Stimulated activated effector memory CD8-positive, alpha-beta T cell treated with anti-CD3 and anti-CD28 coated beads, Interleukin-12 subunit alpha, Interleukin-12 subunit beta, amount 100 ng/mL, for 72 hours (primary cell): ENCODE measurements around the gene ACSL6.

ENCODE experiments used
- ATAC-seq: fragments of 150-1000 bp; cut with Tn5 transposase; 2 replicates; pipeline ENCODE4 v1.10.0; 2021
- DNase-seq, 2 donors: peaks; one replicate each; pipeline ENCODE4 v3.0.0; 2021 to 2022; ENCODE audit warnings: low spot score in 2 of 2
- H3K27ac Mint-ChIP-seq: one replicate; pipeline ENCODE4 v1.8.0; 2022; ENCODE audit warnings: mild to moderate bottlenecking, mixed read lengths
- H3K36me3 Mint-ChIP-seq: one replicate; pipeline ENCODE4 v1.8.0; 2022; ENCODE audit warnings: mild to moderate bottlenecking, mixed read lengths
- H3K4me1 Mint-ChIP-seq: one replicate; pipeline ENCODE4 v1.8.0; 2022; ENCODE audit warnings: mixed read lengths
- H3K4me3 Mint-ChIP-seq: one replicate; pipeline ENCODE4 v1.8.0; 2022; ENCODE audit warnings: mild to moderate bottlenecking, mixed read lengths
- H3K9me3 Mint-ChIP-seq: one replicate; pipeline ENCODE4 v1.8.0; 2022; ENCODE audit warnings: mixed read lengths

ACSL6 gene

GRCh38 chr5:131988601-131989000, 22.9 kb downstream of the ACSL6 start:
- no peak overlapping the region for H3K27ac Mint-ChIP-seq
- ATAC-seq (no peak), DNase-seq (no peak)
- H3K9me3 Mint-ChIP-seq = no peaks in the 10 kb centered on the region
- no peaks in the 10 kb centered on the region for H3K36me3 Mint-ChIP-seq
- peaks cover 24% of the 10 kb centered on the region for H3K4me1 Mint-ChIP-seq
- H3K4me3 Mint-ChIP-seq = no peak overlapping the region

- Mint-ChIP-seq H3K4me1 (peaks cover 37% of the 10 kb centered on the region), H3K36me3 (no peaks in the 10 kb centered on the region), H3K27ac (peak overlapping the region; percentile 6), H3K4me3 (no peak overlapping the region), H3K9me3 (no peaks in the 10 kb centered on the region)
- DNase-seq (no peak), ATAC-seq (no peak)
Observed at GRCh38 chr5:131987251-131987650, 24.2 kb downstream of the ACSL6 start.

- ATAC-seq = no peak
- H3K4me1 Mint-ChIP-seq = peaks cover 37% of the 10 kb centered on the region
- peak overlapping the region; percentile 3 for H3K27ac Mint-ChIP-seq
Observed at GRCh38 chr5:131986161-131986912, 25.1 kb downstream of the ACSL6 start.

GRCh38 chr5:131984956-131985665, 26.3 kb downstream of the ACSL6 start:
- Mint-ChIP-seq H3K9me3 (no peaks in the 10 kb centered on the region), H3K4me1 (peaks cover 43% of the 10 kb centered on the region), H3K4me3 (no peak overlapping the region)

More at GRCh38 chr5:131986161-131986912, 25.1 kb downstream of the ACSL6 start:
- Mint-ChIP-seq H3K9me3 (no peaks in the 10 kb centered on the region), H3K36me3 (no peaks in the 10 kb centered on the region), H3K4me3 (no peak overlapping the region)
- DNase-seq = no peak

GRCh38 chr5:131983244-131983771, 28.1 kb downstream of the ACSL6 start:
- H3K4me3 Mint-ChIP-seq = no peak overlapping the region
- DNase-seq (no peak), ATAC-seq (no peak)
- H3K36me3 Mint-ChIP-seq = no peaks in the 10 kb centered on the region
- H3K4me1 Mint-ChIP-seq = peaks cover 43% of the 10 kb centered on the region
- no peaks in the 10 kb centered on the region for H3K9me3 Mint-ChIP-seq
- peak overlapping the region; percentile 18 for H3K27ac Mint-ChIP-seq

More at GRCh38 chr5:131984956-131985665, 26.3 kb downstream of the ACSL6 start:
- no peak for DNase-seq
- Mint-ChIP-seq H3K27ac (no peak overlapping the region), H3K36me3 (no peaks in the 10 kb centered on the region)
- ATAC-seq = no peak

GRCh38 chr5:131981516-131981915, 29.9 kb downstream of the ACSL6 start:
- no peak for DNase-seq
- Mint-ChIP-seq H3K27ac (peak overlapping the region; percentile 6), H3K36me3 (no peaks in the 10 kb centered on the region), H3K4me3 (no peak overlapping the region), H3K4me1 (peaks cover 50% of the 10 kb centered on the region), H3K9me3 (no peaks in the 10 kb centered on the region)
- no peak for ATAC-seq

- H3K36me3 Mint-ChIP-seq = no peaks in the 10 kb centered on the region
- no peaks in the 10 kb centered on the region for H3K9me3 Mint-ChIP-seq
- peaks cover 50% of the 10 kb centered on the region for H3K4me1 Mint-ChIP-seq
- ATAC-seq (no peak), DNase-seq (no peak)
- H3K4me3 Mint-ChIP-seq = no peak overlapping the region
- peak overlapping the region; percentile 6 for H3K27ac Mint-ChIP-seq
Observed at GRCh38 chr5:131980696-131981095, 30.8 kb downstream of the ACSL6 start.

GRCh38 chr5:131979816-131980215, 31.6 kb downstream of the ACSL6 start:
- H3K9me3 Mint-ChIP-seq = no peaks in the 10 kb centered on the region
- ATAC-seq = no peak
- DNase-seq = no peak
- H3K4me1 Mint-ChIP-seq = peaks cover 52% of the 10 kb centered on the region
- H3K4me3 Mint-ChIP-seq = no peak overlapping the region
- H3K36me3 Mint-ChIP-seq = no peaks in the 10 kb centered on the region
- no peak overlapping the region for H3K27ac Mint-ChIP-seq

- Mint-ChIP-seq H3K36me3 (no peaks in the 10 kb centered on the region), H3K9me3 (no peaks in the 10 kb centered on the region), H3K4me1 (peaks cover 47% of the 10 kb centered on the region), H3K27ac (peak overlapping the region; percentile 75), H3K4me3 (no peak overlapping the region)
- DNase-seq (no peak), ATAC-seq (no peak)
Observed at GRCh38 chr5:131977212-131977604, 34.2 kb downstream of the ACSL6 start.

- peaks cover 47% of the 10 kb centered on the region for H3K4me1 Mint-ChIP-seq
- no peak overlapping the region for H3K4me3 Mint-ChIP-seq
- H3K36me3 Mint-ChIP-seq = no peaks in the 10 kb centered on the region
- DNase-seq (no peak), ATAC-seq (no peak)
- H3K9me3 Mint-ChIP-seq = no peaks in the 10 kb centered on the region
- H3K27ac Mint-ChIP-seq = peak overlapping the region; percentile 75
Observed at GRCh38 chr5:131976414-131977211, 34.8 kb downstream of the ACSL6 start.

GRCh38 chr5:131974956-131975726, 36.3 kb downstream of the ACSL6 start:
- Mint-ChIP-seq H3K27ac (peak overlapping the region; percentile 86), H3K36me3 (no peaks in the 10 kb centered on the region), H3K4me3 (peak overlapping the region; percentile 64), H3K4me1 (peaks cover 41% of the 10 kb centered on the region), H3K9me3 (no peaks in the 10 kb centered on the region)
- DNase-seq (peak in 1 of 2 donors; percentile 59), ATAC-seq (peak; percentile 57)

GRCh38 chr5:131974622-131974955, 36.9 kb downstream of the ACSL6 start:
- Mint-ChIP-seq H3K9me3 (no peaks in the 10 kb centered on the region), H3K27ac (peak overlapping the region; percentile 86), H3K4me3 (peak overlapping the region; percentile 64), H3K4me1 (peaks cover 41% of the 10 kb centered on the region), H3K36me3 (no peaks in the 10 kb centered on the region)
- ATAC-seq = peak; percentile 8
- DNase-seq = no peak

GRCh38 chr5:131974016-131974415, 37.4 kb downstream of the ACSL6 start:
- Mint-ChIP-seq H3K27ac (no peak overlapping the region), H3K4me1 (peaks cover 41% of the 10 kb centered on the region), H3K9me3 (no peaks in the 10 kb centered on the region), H3K4me3 (no peak overlapping the region), H3K36me3 (no peaks in the 10 kb centered on the region)
- DNase-seq (no peak), ATAC-seq (no peak)

- Mint-ChIP-seq H3K4me3 (no peak overlapping the region), H3K36me3 (no peaks in the 10 kb centered on the region), H3K4me1 (peaks cover 41% of the 10 kb centered on the region), H3K9me3 (no peaks in the 10 kb centered on the region), H3K27ac (no peak overlapping the region)
- DNase-seq = peak in 1 of 2 donors; percentile 1
- ATAC-seq = no peak
Observed at GRCh38 chr5:131973089-131973712, 38.3 kb downstream of the ACSL6 start.
